ENCODE results near the gene PCNX3. TPM values are rescaled to one million over a fixed set of nuclear protein-coding genes. Genes with fewer than 3 reads are reported as not detected.
A peak's percentile ranks its signal among the peaks of the same experiment; 100 is the strongest.

PCNX3 gene
- total and polyA plus RNA-seq, 4 donors = 13.9 to 53.8 (median 20.4) TPM

DNA sequence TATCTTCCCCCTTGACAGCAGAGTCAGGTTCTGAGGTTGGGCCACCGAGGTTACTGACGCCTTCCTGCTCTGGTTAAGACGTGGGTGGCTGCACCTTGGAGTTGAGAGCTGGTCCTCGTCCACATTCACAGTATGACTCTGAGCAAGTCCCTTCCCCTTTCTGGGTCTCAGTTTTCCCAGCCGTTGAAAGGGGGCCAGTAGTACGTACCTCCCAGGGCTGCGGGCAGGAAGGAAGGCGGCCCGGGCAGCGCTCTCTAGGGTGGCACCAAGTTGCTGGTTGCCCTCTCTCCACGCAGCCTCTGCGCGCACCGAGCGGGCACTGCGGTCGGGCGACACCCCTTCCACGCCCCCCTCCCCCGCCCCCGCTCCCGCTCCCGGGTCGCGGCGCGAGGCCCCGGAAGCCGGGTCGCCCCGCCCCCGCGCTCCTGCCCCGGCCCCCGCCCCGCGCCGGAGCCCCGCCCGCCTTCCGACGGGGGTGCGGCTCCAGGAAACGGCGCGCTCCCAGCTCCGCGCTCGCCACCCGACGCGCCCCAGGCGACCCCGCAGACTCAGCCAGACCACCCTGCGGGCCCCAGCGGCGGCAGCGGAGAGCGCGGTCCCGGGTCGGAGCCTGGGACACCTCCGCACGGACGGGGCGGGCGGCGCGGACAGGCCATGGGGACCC is 39.9 kb upstream of the PCNX3 start, which contains the start of gene EHBP1L1:
Gene EHBP1L1, plus strand, starts transcription at position 486 of the 664 bp plus-strand sequence. CDS start 250 bp downstream, outside the sequence.
- WGBS, 2 donors = 1 to 2% methylated on average over 41 to 69 of the region's 69 CpGs
- peak within 1 kb of the TSS; percentile 65 for H3K4me3 ChIP-seq
- H3K27me3 ChIP-seq (ENCODE audit: control insufficient read depth in 3 of 3, insufficient read depth in 3 of 3, low read length in 2 of 3) = no peaks in the 10 kb centered on the region
- H3K4me1 ChIP-seq (ENCODE audit: control insufficient read depth in 5 of 5, insufficient read depth in 5 of 5, low read length in 5 of 5) = peaks cover 5 to 54% (median 28%) of the 10 kb centered on the region in 5 donors
- DNase-seq (peak; percentile 54 to 75 (median 66)), ATAC-seq (ENCODE audit: insufficient read depth, low FRiP score) (peak; percentile 8)
- H3K9ac ChIP-seq (ENCODE audit: insufficient read depth in 1 of 2, low read length in 2 of 2) = no peak within 1 kb of the TSS
- TF ChIP-seq, protein P1, sequence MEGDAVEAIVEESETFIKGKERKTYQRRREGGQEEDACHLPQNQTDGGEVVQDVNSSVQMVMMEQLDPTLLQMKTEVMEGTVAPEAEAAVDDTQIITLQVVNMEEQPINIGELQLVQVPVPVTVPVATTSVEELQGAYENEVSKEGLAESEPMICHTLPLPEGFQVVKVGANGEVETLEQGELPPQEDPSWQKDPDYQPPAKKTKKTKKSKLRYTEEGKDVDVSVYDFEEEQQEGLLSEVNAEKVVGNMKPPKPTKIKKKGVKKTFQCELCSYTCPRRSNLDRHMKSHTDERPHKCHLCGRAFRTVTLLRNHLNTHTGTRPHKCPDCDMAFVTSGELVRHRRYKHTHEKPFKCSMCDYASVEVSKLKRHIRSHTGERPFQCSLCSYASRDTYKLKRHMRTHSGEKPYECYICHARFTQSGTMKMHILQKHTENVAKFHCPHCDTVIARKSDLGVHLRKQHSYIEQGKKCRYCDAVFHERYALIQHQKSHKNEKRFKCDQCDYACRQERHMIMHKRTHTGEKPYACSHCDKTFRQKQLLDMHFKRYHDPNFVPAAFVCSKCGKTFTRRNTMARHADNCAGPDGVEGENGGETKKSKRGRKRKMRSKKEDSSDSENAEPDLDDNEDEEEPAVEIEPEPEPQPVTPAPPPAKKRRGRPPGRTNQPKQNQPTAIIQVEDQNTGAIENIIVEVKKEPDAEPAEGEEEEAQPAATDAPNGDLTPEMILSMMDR (IDR thresholded peaks at IDR 0.05; ENCODE audit: control extremely low read depth, extremely low read depth) = no peak
- H3K36me3 ChIP-seq (ENCODE audit: control insufficient read depth in 4 of 4, insufficient read depth in 4 of 4, low read length in 4 of 4) = peaks cover 0 to 19% (median 7%) of the 10 kb centered on the region in 4 donors
- peak within 1 kb of the TSS; percentile 90 to 92 for H3K27ac ChIP-seq (ENCODE audit: low read depth in 1 of 2, low read length in 1 of 2)
- peaks cover 0 to 3% (median 0%) of the 10 kb centered on the region in 4 donors for H3K9me3 ChIP-seq (ENCODE audit: control insufficient read depth in 4 of 4, insufficient read depth in 3 of 4, low read length in 3 of 4)

DNA sequence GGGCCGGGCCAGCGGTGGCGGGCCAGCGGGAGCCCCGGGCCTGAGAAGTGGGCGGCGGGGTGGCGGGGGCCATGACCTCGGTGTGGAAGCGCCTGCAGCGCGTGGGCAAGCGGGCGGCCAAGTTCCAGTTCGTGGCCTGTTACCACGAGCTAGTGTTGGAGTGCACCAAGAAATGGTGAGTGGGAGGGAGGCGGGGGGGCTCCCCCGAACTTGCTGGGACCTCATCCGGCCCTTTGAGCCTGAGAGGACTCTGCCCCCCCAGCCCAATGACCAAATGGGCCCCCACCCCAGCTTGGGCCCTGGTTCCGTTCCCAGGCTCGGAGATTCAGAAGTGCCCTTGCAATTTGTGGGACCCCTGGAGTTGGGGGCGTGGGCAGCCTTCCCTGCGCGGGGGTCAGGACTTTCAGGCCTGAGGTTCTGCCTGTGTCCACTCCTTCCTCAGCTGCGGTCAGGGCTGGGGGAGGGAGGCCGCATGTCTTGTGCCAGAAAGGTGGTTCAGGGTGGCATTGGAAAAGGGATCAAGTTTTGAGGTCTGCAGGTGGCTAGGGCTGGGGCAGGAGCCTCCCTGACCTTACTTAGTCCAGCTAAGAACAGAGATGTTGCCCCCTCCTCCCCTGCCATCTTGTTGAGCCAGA is 39.2 kb upstream of the PCNX3 start:
- 8 to 9% methylated on average over 25 to 26 of the region's 26 CpGs for WGBS, 2 donors
- ATAC-seq (ENCODE audit: insufficient read depth, low FRiP score) = no peak
- DNase-seq = no peak
- Histone ChIP-seq H3K27ac (ENCODE audit: low read depth in 1 of 2, low read length in 1 of 2) (peak overlapping the region; percentile 77 to 90), H3K4me3 (peak overlapping the region; percentile 65), H3K36me3 (ENCODE audit: control insufficient read depth in 4 of 4, insufficient read depth in 4 of 4, low read length in 4 of 4) (peaks cover 0 to 25% (median 7%) of the 10 kb centered on the region in 4 donors), H3K9me3 (ENCODE audit: control insufficient read depth in 4 of 4, insufficient read depth in 3 of 4, low read length in 3 of 4) (peaks cover 0 to 3% (median 0%) of the 10 kb centered on the region in 4 donors), H3K9ac (ENCODE audit: insufficient read depth in 1 of 2, low read length in 2 of 2) (no peak overlapping the region), H3K27me3 (ENCODE audit: control insufficient read depth in 3 of 3, insufficient read depth in 3 of 3, low read length in 2 of 3) (no peaks in the 10 kb centered on the region), H3K4me1 (ENCODE audit: control insufficient read depth in 5 of 5, insufficient read depth in 5 of 5, low read length in 5 of 5) (peaks cover under 1 to 47% (median 24%) of the 10 kb centered on the region in 5 donors)
- TF ChIP-seq, protein P1 (IDR thresholded peaks at IDR 0.05; ENCODE audit: control extremely low read depth, extremely low read depth) = no peak

- H3K4me1 ChIP-seq (ENCODE audit: control insufficient read depth in 5 of 5, insufficient read depth in 5 of 5, low read length in 5 of 5) = peaks cover 0 to 40% (median 17%) of the 10 kb centered on the region in 5 donors
- peaks cover 0 to 32% (median 12%) of the 10 kb centered on the region in 4 donors for H3K36me3 ChIP-seq (ENCODE audit: control insufficient read depth in 4 of 4, insufficient read depth in 4 of 4, low read length in 4 of 4)
- 28 to 30% methylated on average over 17 to 18 of the region's 18 CpGs for WGBS, 2 donors
- peak overlapping the region; percentile 65 for H3K4me3 ChIP-seq
- no peak overlapping the region for H3K9ac ChIP-seq (ENCODE audit: insufficient read depth in 1 of 2, low read length in 2 of 2)
- peak; percentile 52 for ATAC-seq (ENCODE audit: insufficient read depth, low FRiP score)
- H3K27ac ChIP-seq (ENCODE audit: low read depth in 1 of 2, low read length in 1 of 2) = peak overlapping the region; percentile 77 to 90
- DNase-seq = no peak
- no peaks in the 10 kb centered on the region for H3K27me3 ChIP-seq (ENCODE audit: control insufficient read depth in 3 of 3, insufficient read depth in 3 of 3, low read length in 2 of 3)
- peaks cover 0 to 3% (median 0%) of the 10 kb centered on the region in 4 donors for H3K9me3 ChIP-seq (ENCODE audit: control insufficient read depth in 4 of 4, insufficient read depth in 3 of 4, low read length in 3 of 4)
- TF ChIP-seq, protein P1 (IDR thresholded peaks at IDR 0.05; ENCODE audit: control extremely low read depth, extremely low read depth) = no peak
Observed at GRCh38 chr11:65576867-65577755, 38.5 kb upstream of the PCNX3 start.

Measured in lung (tissue), 12 donors.